ENCODE data around the gene CSNK2A1.

DNA sequence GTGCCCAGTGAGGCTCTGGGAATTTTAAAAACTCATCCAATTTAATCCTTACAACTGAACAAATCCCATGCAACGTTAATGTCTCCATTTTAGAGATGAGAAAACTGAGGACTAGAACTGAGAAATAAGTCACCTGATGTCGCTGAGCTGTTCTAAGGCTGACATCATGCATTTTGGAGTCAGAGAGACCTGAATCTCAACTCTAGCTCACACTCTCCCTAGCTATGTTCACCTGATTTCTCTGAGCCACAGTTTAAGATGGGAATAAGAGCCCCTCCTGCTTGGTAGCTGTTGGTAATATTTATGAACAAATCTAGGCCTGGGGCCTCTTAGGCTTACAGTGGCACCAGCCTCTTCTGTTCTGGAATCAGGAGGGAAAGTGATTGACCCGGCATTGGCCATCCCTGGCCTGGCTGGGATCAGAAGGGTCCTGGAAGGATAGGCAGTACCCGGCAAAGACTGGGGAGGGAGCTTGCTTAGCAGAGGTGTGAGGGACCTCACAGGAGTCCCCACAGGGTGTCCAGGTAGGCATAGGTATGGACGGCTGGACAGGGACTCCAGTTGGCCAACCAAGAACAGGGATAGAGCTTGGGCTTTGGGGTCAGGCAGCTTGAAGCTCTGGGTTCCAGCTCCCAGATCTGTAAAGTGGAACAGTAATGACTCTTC lies 18.8 kb upstream of the CSNK2A1 start:
- no peak for TF ChIP-seq TAF1 (IDR thresholded peaks at IDR 0.05; ENCODE audit: borderline replicate concordance, insufficient read depth, low read length)
- no peak for TF ChIP-seq SIN3A (IDR thresholded peaks at IDR 0.05; ENCODE audit: borderline replicate concordance, insufficient read depth, low read length)
- TF ChIP-seq, protein P1, sequence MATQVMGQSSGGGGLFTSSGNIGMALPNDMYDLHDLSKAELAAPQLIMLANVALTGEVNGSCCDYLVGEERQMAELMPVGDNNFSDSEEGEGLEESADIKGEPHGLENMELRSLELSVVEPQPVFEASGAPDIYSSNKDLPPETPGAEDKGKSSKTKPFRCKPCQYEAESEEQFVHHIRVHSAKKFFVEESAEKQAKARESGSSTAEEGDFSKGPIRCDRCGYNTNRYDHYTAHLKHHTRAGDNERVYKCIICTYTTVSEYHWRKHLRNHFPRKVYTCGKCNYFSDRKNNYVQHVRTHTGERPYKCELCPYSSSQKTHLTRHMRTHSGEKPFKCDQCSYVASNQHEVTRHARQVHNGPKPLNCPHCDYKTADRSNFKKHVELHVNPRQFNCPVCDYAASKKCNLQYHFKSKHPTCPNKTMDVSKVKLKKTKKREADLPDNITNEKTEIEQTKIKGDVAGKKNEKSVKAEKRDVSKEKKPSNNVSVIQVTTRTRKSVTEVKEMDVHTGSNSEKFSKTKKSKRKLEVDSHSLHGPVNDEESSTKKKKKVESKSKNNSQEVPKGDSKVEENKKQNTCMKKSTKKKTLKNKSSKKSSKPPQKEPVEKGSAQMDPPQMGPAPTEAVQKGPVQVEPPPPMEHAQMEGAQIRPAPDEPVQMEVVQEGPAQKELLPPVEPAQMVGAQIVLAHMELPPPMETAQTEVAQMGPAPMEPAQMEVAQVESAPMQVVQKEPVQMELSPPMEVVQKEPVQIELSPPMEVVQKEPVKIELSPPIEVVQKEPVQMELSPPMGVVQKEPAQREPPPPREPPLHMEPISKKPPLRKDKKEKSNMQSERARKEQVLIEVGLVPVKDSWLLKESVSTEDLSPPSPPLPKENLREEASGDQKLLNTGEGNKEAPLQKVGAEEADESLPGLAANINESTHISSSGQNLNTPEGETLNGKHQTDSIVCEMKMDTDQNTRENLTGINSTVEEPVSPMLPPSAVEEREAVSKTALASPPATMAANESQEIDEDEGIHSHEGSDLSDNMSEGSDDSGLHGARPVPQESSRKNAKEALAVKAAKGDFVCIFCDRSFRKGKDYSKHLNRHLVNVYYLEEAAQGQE (IDR thresholded peaks at IDR 0.05; ENCODE audit: insufficient read depth in 1 of 2, low read depth in 2 of 2, low read length in 2 of 2): no peak
- no peak for TF ChIP-seq POLR2AphosphoS5 (IDR thresholded peaks at IDR 0.05; ENCODE audit: low read depth, low read length)

Measured in PFSK-1 (cell line).